ENCODE results near the gene NEB. TPM values are rescaled to one million over a fixed set of nuclear protein-coding genes. Genes with fewer than 3 reads are reported as not detected.

Gene NEB
- total and polyA plus RNA-seq, 12 donors = 3.0 to 32.5 (median 7.6) TPM

- TF ChIP-seq POLR2A (IDR thresholded peaks at IDR 0.05) (no peak), CTCF (IDR thresholded peaks at IDR 0.05) (no peak)
- Histone ChIP-seq H3K27ac (no peak overlapping the region), H3K9me3 (replicated peaks in 1 of 3) (no peaks in the 10 kb centered on the region), H3K4me3 (no peak overlapping the region), H3K4me1 (replicated peaks in 1 of 2) (no peaks in the 10 kb centered on the region), H3K36me3 (replicated peaks in 1 of 2) (no peaks in the 10 kb centered on the region), H3K27me3 (no peaks in the 10 kb centered on the region)
- WGBS, 4 donors = 74 to 94% (median 87%) methylated on average over 1 of the region's 1 CpG
- intact Hi-C loops (cut with DNase I) = no loop called here
- no peak for DNase-seq
Measured at GRCh38 chr2:151520976-151521375, 213.3 kb downstream of the NEB start.

GRCh38 chr2:151518802-151519201 lies 215.5 kb downstream of the NEB start:
- Histone ChIP-seq H3K9me3 (replicated peaks in 1 of 3) (no peaks in the 10 kb centered on the region), H3K27me3 (no peaks in the 10 kb centered on the region), H3K27ac (no peak overlapping the region), H3K36me3 (replicated peaks in 1 of 2) (no peaks in the 10 kb centered on the region), H3K4me3 (no peak overlapping the region), H3K4me1 (replicated peaks in 1 of 2) (no peaks in the 10 kb centered on the region)
- TF ChIP-seq POLR2A (IDR thresholded peaks at IDR 0.05) (no peak), CTCF (IDR thresholded peaks at IDR 0.05) (no peak)
- DNase-seq = no peak
- intact Hi-C loops (cut with DNase I) = no loop called here
- WGBS, 4 donors = 82 to 92% (median 88%) methylated on average over 3 of the region's 3 CpGs

- TF ChIP-seq POLR2A (IDR thresholded peaks at IDR 0.05) (no peak), CTCF (IDR thresholded peaks at IDR 0.05) (no peak)
- no peaks in the 10 kb centered on the region for H3K4me1 ChIP-seq (replicated peaks in 1 of 2)
- H3K36me3 ChIP-seq (replicated peaks in 1 of 2) = no peaks in the 10 kb centered on the region
- no peak for DNase-seq
- intact Hi-C loops (cut with DNase I) = no loop called here
- H3K4me3 ChIP-seq = no peak overlapping the region
- H3K27me3 ChIP-seq = no peaks in the 10 kb centered on the region
- no peaks in the 10 kb centered on the region for H3K9me3 ChIP-seq (replicated peaks in 1 of 3)
- 89 to 96% (median 93%) methylated on average over 2 to 3 of the region's 3 CpGs for WGBS, 4 donors
- no peak overlapping the region for H3K27ac ChIP-seq
Measured at GRCh38 chr2:151508519-151508918, 225.8 kb downstream of the NEB start.

- WGBS, 4 donors = 94 to 96% (median 95%) methylated on average over 4 of the region's 4 CpGs
- TF ChIP-seq POLR2A (IDR thresholded peaks at IDR 0.05) (no peak), CTCF (IDR thresholded peaks at IDR 0.05) (no peak)
- no peak overlapping the region for H3K4me3 ChIP-seq
- intact Hi-C loops (cut with DNase I) = no loop called here
- no peak for DNase-seq
- H3K27me3 ChIP-seq = no peaks in the 10 kb centered on the region
- H3K27ac ChIP-seq = no peak overlapping the region
- H3K4me1 ChIP-seq (replicated peaks in 1 of 2) = no peaks in the 10 kb centered on the region
- H3K36me3 ChIP-seq (replicated peaks in 1 of 2) = no peaks in the 10 kb centered on the region
- H3K9me3 ChIP-seq (replicated peaks in 1 of 3) = no peaks in the 10 kb centered on the region
Measured at GRCh38 chr2:151506170-151506569, 228.1 kb downstream of the NEB start.
